Choroid plexus epithelial cell (primary cell): ENCODE results near the gene SPAG9.

ENCODE experiments used
- DNase-seq: peaks from one replicate; pipeline ENCODE4 v3.0.0-alpha.2; 2010; ENCODE audit warnings: low read depth
- H3K4me3 ChIP-seq: 2 replicates; pipeline ENCODE4 v1.5.1; 2011; ENCODE audit warnings: low read depth, mild to moderate bottlenecking, control low read depth, low read length, moderate library complexity
- TF ChIP-seq, protein P1 (sequence below): conservative IDR thresholded peaks from 2 replicates; pipeline ENCODE4 v1.5.1; 2011; ENCODE audit warnings: low read depth, mild to moderate bottlenecking, control low read depth, inconsistent platforms, low read length, moderate library complexity

SPAG9 gene

GRCh38 chr17:51164911-51165679 is 44.4 kb upstream of the SPAG9 start:
- peak overlapping the region; percentile 93 for H3K4me3 ChIP-seq
- DNase-seq: no peak

DNA sequence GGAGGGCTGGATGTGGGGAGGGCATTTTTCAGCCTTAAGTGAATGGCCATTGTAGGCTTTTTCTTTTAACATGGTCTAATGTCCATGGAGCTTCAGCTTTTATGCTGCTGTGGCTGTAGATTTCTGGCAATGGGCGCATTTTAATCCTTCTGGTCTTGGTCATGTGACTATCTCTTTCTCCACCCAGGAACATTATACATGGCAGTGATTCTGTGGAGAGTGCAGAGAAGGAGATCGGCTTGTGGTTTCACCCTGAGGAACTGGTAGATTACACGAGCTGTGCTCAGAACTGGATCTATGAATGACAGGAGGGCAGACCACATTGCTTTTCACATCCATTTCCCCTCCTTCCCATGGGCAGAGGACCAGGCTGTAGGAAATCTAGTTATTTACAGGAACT is 40.9 kb upstream of the SPAG9 start:
- H3K4me3 ChIP-seq: no peak overlapping the region
- TF ChIP-seq, protein P1, sequence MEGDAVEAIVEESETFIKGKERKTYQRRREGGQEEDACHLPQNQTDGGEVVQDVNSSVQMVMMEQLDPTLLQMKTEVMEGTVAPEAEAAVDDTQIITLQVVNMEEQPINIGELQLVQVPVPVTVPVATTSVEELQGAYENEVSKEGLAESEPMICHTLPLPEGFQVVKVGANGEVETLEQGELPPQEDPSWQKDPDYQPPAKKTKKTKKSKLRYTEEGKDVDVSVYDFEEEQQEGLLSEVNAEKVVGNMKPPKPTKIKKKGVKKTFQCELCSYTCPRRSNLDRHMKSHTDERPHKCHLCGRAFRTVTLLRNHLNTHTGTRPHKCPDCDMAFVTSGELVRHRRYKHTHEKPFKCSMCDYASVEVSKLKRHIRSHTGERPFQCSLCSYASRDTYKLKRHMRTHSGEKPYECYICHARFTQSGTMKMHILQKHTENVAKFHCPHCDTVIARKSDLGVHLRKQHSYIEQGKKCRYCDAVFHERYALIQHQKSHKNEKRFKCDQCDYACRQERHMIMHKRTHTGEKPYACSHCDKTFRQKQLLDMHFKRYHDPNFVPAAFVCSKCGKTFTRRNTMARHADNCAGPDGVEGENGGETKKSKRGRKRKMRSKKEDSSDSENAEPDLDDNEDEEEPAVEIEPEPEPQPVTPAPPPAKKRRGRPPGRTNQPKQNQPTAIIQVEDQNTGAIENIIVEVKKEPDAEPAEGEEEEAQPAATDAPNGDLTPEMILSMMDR: no peak
- DNase-seq: no peak

More at GRCh38 chr17:51164911-51165679, 44.4 kb upstream of the SPAG9 start:
- TF ChIP-seq, protein P1: no peak

- H3K4me3 ChIP-seq: no peak overlapping the region
- no peak for DNase-seq
- TF ChIP-seq, protein P1: no peak
Measured at GRCh38 chr17:51159604-51160003, 38.9 kb upstream of the SPAG9 start.

DNA sequence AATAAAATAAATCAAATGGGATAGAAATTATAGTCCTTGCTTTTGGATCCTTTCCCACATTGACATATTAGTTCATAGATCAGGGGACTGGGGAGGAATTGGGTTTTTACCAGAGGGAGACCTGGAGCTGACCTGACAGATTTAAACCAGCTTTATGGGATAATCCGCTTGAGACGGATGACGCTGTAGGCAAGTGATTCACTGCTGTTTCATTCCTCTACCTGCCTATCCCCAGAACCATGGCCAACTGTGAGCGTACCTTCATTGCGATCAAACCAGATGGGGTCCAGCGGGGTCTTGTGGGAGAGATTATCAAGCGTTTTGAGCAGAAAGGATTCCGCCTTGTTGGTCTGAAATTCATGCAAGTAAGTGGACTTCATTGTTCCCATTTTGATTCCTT is 34.7 kb upstream of the SPAG9 start:
- H3K4me3 ChIP-seq: no peak overlapping the region
- TF ChIP-seq, protein P1: no peak
- DNase-seq: no peak

GRCh38 chr17:51154176-51154575 is 33.5 kb upstream of the SPAG9 start:
- peak overlapping the region; percentile 84 for H3K4me3 ChIP-seq
- TF ChIP-seq, protein P1: no peak
- DNase-seq: peak; percentile 35

- peak within 1 kb of the TSS; percentile 84 for H3K4me3 ChIP-seq
- DNase-seq: peak; percentile 100
Measured at GRCh38 chr17:51153210-51154072, 32.8 kb upstream of the SPAG9 start, which contains the start of gene NME1. NME1 (plus strand) TSS chr17:51153559; CDS start chr17:51155655, 2,096 bp downstream.

More at GRCh38 chr17:51153210-51154072, 32.8 kb upstream of the SPAG9 start, which contains the start of gene NME1:
- TF ChIP-seq, protein P1: peak; percentile 90
